ENCODE results near the gene REV1. TPM values are rescaled to one million over a fixed set of nuclear protein-coding genes. Genes with fewer than 3 reads are reported as not detected.
A peak's percentile ranks its signal among the peaks of the same experiment; 100 is the strongest.
"Not testable (repeated sequence)": the region's sequence is repeated elsewhere in the genome, so short reads cannot be mapped to it uniquely, and the experiment has no call there.

The REV1 gene
- total RNA-seq, 1 donor from 2014 or later = 14.3 TPM

- DNase-seq (ENCODE audit: low spot score) = no peak
- ATAC-seq = no peak
Observed at GRCh38 chr2:99488539-99489062, 1.2 kb downstream of the REV1 start.

DNA sequence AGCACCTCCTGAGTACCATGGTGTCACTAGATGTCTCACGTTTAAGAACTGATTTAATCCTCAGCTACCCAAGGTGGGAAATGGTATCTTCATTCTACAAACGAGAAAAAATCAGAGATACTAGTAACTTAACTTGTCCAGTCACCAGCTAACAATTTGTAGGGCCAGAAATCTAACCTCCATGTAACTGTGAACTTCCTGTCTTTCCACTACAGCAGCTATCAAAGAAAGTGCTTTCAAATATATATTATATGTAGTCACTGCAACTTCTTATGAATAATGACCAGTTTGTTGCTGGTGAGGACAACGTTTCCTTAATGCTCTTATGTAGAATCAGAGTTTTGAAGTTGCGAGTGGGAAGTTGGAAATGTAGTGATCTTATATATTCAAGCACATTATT is 1.9 kb downstream of the REV1 start:
- ATAC-seq (no peak), DNase-seq (ENCODE audit: low spot score) (no peak)

- ATAC-seq (no peak), DNase-seq (ENCODE audit: low spot score) (no peak)
Observed at GRCh38 chr2:99485824-99486223, 4.0 kb downstream of the REV1 start.

GRCh38 chr2:99485411-99485810 is 4.4 kb downstream of the REV1 start:
- no peak for ATAC-seq
- no peak for DNase-seq (ENCODE audit: low spot score)

DNA sequence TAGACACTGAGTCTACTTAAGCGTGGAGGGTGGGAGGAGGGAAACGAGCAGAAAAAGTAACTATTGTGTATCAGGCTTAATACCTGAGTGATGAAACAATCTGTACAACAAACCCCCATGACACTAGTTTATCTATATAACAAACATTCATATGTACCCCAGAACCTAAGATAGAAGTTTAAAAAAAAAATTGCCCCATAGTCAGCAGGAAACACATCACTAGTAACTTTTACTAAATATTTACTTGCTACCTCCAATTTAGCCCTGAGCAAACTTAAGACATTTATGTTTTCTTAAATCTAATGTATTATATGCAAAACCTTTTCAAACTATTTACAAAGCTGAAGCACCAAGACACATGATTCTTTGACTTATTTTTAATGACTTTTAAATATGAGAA is 5.6 kb downstream of the REV1 start:
- no peak for ATAC-seq
- DNase-seq (ENCODE audit: low spot score) = no peak

GRCh38 chr2:99481941-99482340 is 7.9 kb downstream of the REV1 start:
- ATAC-seq (no peak), DNase-seq (ENCODE audit: low spot score) (no peak)

GRCh38 chr2:99481527-99481926 is 8.3 kb downstream of the REV1 start:
- no peak for ATAC-seq

GRCh38 chr2:99480390-99480789 is 9.4 kb downstream of the REV1 start:
- ATAC-seq = no peak
- DNase-seq (ENCODE audit: low spot score) = no peak

More at GRCh38 chr2:99481527-99481926, 8.3 kb downstream of the REV1 start:
- DNase-seq (ENCODE audit: low spot score) = no peak

DNA sequence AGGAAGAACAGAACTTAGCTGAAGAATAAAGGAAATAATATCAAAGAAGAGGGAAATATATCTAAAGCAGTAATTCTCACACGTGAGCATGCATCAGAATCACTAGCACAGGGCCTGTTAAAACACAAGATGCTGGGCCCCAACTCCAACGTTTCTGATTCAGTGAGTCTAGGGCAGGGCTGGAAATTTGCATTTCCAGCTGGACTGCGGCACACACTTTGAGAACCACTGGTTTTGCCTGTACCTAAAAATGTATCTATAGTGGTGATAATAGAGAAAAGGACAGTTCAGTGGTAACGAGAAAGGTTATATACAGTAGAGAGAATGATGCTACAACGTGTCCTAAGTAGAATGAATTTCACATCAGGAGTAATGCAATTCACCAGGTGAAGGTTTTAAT is 11.2 kb downstream of the REV1 start:
- DNase-seq (ENCODE audit: low spot score) = no peak

DNA sequence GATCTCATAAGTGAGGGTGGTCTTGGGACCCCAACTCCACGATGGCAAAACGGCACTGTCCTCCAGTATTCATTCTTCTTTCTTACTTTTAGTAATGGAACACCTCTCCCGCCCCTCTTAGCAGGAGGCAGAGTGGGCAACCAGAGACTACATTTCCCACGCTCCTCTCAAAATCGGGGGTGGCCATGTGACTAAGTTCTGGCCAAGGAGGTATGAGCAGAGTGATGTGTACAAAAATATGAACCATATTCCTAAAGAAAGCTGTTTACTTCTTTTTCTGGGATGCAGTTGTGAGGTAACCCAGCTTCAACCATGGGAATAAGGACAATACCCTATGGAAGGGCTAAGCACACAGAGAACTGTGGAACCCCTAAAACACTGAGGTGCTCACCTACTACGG is 12.8 kb downstream of the REV1 start:
- no peak for ATAC-seq
- DNase-seq (ENCODE audit: low spot score) = no peak

More for the DNA sequence above, 11.2 kb downstream of the REV1 start:
- no peak for ATAC-seq

- DNase-seq (ENCODE audit: low spot score) (peak; percentile 73), ATAC-seq (peak; percentile 95)
Observed at GRCh38 chr2:99476629-99477028, 13.2 kb downstream of the REV1 start.

- not testable (repeated sequence) for ATAC-seq; DNase-seq (ENCODE audit: low spot score)
Observed at GRCh38 chr2:99475095-99475494, 14.7 kb downstream of the REV1 start.

GRCh38 chr2:99473518-99474083 is 16.2 kb downstream of the REV1 start:
- DNase-seq (ENCODE audit: low spot score) = no peak
- ATAC-seq = no peak

- no peak for ATAC-seq
- DNase-seq (ENCODE audit: low spot score) = no peak
Observed at GRCh38 chr2:99472600-99472960, 17.2 kb downstream of the REV1 start.

DNA sequence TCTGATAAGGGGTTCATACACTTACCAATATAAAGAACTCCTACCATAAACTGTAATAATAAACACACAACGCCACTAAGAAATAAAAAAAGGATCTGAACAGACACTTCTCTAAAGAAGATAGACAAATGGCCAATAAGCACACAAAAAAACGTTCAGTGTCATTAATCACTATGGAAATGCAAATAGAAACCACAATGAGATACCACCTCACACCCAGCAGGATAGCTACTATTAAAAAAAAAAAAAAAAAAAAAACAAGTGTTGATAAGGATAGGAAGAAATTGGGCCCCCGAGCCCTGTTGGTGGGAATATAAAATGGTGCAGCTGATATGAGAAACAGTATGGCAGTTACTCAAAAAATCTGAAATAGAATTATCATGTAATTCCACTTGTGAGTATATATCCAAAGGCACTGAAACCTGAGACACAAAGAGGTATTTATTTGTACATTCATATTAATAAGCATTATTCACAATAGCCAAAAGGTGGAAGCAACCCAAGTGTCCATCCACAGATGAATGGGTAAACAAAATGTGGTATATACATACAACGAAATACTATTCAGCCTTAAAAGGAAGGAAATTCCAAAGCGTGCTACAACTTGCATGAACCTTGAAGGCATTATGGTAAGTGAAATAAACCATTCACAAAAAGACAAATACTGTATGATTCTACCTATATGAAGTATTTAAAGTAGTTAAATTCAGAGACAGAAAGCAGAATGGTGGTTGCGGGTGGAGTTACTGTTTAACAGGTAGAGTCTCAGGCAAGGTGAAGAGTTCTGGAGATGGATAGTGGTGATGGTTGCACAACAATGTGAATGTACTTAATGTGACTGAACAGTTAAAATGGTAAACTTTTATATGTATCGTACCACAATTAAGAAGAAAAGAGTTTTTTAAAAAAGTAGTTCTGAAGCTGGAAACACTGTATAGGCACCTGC is 17.9 kb downstream of the REV1 start:
- ATAC-seq (no peak), DNase-seq (ENCODE audit: low spot score) (no peak)

GRCh38 chr2:99470957-99471356 is 18.9 kb downstream of the REV1 start:
- DNase-seq (ENCODE audit: low spot score) (no peak), ATAC-seq (no peak)

- not testable (repeated sequence) for DNase-seq (ENCODE audit: low spot score)
Observed at GRCh38 chr2:99470459-99470858, 19.4 kb downstream of the REV1 start.

DNA sequence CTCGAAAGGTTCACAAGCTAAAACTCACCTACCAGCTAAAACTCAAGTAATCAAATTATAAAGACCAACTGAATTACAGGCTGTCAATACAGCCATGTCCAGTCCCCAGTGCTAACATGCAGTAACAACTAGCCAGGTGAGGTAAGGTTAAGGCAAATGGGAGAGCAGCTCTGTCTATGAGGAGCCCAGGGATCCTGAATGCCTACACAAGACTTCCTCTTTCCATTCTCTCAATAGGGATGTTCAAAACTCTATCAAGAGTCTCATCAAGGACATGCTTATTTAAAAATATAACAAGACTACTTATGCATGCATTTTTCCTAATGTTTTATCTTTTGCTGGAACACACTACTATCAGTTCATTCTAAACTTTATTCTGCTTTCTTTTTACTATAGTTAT is 20.4 kb downstream of the REV1 start:
- DNase-seq (ENCODE audit: low spot score) (no peak), ATAC-seq (no peak)

More at GRCh38 chr2:99470459-99470858, 19.4 kb downstream of the REV1 start:
- not testable (repeated sequence) for ATAC-seq

DNA sequence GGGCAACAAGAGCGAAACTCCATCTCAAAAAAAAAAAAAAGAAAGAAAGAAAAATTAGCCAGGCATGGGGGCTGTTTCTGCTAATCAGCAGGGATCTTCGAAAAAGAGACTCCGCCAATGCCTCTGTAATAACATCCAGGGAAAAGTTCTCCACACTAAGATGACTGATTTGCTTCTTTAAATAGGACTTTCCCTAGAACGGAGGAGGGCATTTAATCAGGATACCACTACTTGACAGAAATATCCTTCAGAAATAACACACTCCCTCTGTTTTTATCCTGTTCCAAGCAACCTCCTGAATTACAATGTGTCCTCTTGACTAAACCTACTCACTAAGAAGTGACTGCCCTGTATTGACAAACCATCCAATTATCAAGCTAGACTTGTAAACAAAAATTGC is 21.7 kb downstream of the REV1 start:
- DNase-seq (ENCODE audit: low spot score) (no peak), ATAC-seq (peak; percentile 12)

DNA sequence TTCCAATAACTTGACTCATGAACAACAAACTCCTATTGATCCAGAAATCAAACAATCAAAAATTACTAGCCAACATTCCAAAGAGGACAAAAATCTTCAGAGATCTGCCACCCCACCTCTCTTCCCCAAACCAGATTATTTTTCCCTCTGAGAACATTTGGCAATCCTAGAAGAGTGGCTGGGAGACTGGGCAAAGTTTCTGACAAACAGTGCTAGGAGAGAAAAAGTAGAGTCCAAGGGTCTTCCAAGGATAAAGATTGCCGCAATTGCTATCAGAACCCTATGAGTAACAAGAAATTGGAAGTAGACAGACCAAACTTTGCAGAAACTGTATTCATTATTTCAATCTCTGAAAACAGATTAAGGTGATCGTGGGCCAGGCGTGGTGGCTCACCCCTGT is 22.4 kb downstream of the REV1 start:
- DNase-seq (ENCODE audit: low spot score) (no peak), ATAC-seq (peak; percentile 68)

- ATAC-seq (no peak), DNase-seq (ENCODE audit: low spot score) (no peak)
Observed at GRCh38 chr2:99461828-99462483, 27.9 kb downstream of the REV1 start.

DNA sequence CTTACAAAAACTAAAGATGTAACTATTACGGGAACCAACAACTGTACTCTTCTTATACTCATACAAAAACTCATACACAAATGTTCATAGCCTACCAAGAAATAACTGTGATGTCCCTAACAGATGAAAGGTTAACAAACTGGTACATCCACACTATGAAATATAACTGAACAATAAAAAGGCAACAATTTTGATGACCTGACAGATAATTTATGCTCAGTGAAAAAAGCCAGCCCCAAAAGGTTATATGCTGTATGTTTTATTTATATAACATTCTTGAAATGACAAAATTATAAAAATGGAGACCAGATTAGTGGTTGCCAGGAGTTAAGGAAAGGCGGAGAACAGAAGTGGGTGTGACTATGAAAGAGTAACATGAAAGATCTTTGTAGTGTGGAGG is 31.3 kb downstream of the REV1 start:
- ATAC-seq (no peak), DNase-seq (ENCODE audit: low spot score) (no peak)

Measured in left lobe of liver (tissue), 2 donors.